Measurements from ENCODE around the gene MICAL3. TPM values are rescaled to one million over a fixed set of nuclear protein-coding genes. Genes with fewer than 3 reads are reported as not detected.

Gene MICAL3
- polyA plus RNA-seq, 3 donors: 0.23 to 0.84 TPM; not detected in 1

DNA sequence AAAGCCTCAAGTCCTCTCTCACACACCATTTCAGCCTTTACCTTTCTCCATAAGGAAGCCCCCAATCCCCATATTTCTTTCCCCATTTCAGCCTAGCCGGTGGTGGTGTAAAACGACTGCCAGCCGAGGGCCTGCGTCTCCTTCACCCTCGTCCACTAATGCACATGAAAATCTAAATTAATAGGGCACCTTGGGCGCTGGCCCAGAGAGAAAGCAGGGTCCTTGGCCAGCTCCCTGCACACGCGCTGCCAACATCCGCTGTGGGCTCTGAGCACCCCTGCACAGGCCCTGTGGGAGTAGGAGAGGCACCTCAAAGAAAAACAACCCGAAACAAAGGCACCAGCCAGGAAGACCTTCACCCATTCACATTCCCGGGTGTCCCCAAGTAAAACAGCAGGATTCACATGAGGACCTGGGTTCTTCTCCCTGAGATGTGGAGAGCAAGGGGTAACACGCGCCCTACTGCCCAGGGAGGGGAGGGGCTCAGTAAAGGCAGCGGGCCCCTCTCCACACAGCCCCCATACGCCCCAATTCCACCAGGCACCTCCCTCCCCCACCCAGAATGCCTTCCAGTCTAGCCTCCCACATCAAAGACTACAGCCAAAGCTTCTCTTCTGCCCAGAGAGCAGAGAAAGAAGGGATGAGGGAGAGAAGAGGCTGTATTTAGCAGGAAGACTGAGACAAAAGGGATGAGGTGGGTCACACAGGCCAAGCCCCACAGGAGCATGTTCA is 79.0 kb downstream of the MICAL3 start:
- no peak overlapping the region for H2AFZ ChIP-seq (ENCODE audit: insufficient read depth, low read depth, low read length, poor library complexity, severe bottlenecking)
- Mint-ChIP-seq H3K9me3 (peaks cover 0 to 3% (median 0%) of the 10 kb centered on the region in 7 donors), H3K27me3 (ENCODE audit: low read depth in 3 of 3) (peaks cover 0 to 3% (median 0%) of the 10 kb centered on the region in 3 donors), H3K36me3 (no peaks in the 10 kb centered on the region), H3K4me1 (no peaks in the 10 kb centered on the region), H3K27ac (no peak overlapping the region), H3K4me3 (no peak overlapping the region)
- no peaks in the 10 kb centered on the region for H4K20me1 ChIP-seq (ENCODE audit: insufficient read depth, low read length)
- TF ChIP-seq, protein P1, sequence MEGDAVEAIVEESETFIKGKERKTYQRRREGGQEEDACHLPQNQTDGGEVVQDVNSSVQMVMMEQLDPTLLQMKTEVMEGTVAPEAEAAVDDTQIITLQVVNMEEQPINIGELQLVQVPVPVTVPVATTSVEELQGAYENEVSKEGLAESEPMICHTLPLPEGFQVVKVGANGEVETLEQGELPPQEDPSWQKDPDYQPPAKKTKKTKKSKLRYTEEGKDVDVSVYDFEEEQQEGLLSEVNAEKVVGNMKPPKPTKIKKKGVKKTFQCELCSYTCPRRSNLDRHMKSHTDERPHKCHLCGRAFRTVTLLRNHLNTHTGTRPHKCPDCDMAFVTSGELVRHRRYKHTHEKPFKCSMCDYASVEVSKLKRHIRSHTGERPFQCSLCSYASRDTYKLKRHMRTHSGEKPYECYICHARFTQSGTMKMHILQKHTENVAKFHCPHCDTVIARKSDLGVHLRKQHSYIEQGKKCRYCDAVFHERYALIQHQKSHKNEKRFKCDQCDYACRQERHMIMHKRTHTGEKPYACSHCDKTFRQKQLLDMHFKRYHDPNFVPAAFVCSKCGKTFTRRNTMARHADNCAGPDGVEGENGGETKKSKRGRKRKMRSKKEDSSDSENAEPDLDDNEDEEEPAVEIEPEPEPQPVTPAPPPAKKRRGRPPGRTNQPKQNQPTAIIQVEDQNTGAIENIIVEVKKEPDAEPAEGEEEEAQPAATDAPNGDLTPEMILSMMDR (IDR thresholded peaks at IDR 0.05): no peak
- H3K9me3 ChIP-seq (replicated peaks in 1 of 2; ENCODE audit: control insufficient read depth in 1 of 2, insufficient read depth in 1 of 2, low read length in 2 of 2): no peaks in the 10 kb centered on the region
- no peak overlapping the region for H3K4me3 ChIP-seq (replicated peaks in 1 of 3; ENCODE audit: low read depth in 2 of 3, low read length in 3 of 3)
- 100% methylated on average over 4 of the region's 15 CpGs for WGBS (ENCODE audit: insufficient coverage)
- no peak overlapping the region for H3K9ac ChIP-seq (ENCODE audit: insufficient read depth, low read length, poor library complexity, severe bottlenecking)
- H3K79me2 ChIP-seq (ENCODE audit: insufficient read depth, low read length): no peaks in the 10 kb centered on the region
- no peaks in the 10 kb centered on the region for H3K4me1 ChIP-seq (ENCODE audit: control insufficient read depth in 1 of 2, insufficient read depth in 2 of 2, low read length in 2 of 2)
- intact Hi-C loops (cut with micrococcal nuclease): no loop called here
- no peak overlapping the region for H3K4me2 ChIP-seq (replicated peaks; ENCODE audit: extremely low read depth, low read length, poor library complexity, severe bottlenecking)
- H3K36me3 ChIP-seq (replicated peaks in 1 of 2; ENCODE audit: control insufficient read depth in 1 of 2, insufficient read depth in 2 of 2, low read length in 2 of 2): no peaks in the 10 kb centered on the region
- H3K27me3 ChIP-seq (ENCODE audit: control insufficient read depth in 2 of 2, insufficient read depth in 2 of 2, low read length in 2 of 2): no peaks in the 10 kb centered on the region
- no peak for DNase-seq
- H3K27ac ChIP-seq (ENCODE audit: low read depth in 1 of 2, low read length in 2 of 2): no peak overlapping the region

DNA sequence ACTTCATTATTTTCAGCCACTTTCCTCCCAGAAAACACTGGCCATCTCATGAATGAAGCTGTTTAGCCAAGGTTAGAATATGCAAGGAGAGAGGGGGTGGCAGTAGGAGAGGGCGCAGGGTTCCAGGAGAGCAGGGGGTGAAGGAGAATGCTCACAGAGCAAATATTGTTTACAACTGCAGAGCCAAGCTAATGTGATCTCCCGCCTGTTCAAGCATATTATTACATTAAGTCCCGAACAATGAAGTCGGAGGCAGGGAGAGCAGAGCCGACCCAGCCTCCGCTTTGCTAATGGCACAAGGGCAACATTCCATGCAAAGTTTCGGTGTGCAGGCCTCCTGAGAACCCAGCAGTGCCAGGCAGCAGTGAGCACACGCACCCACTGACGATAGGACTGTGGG is 80.1 kb downstream of the MICAL3 start:
- intact Hi-C loops (cut with micrococcal nuclease): no loop called here
- H3K9me3 Mint-ChIP-seq: no peaks in the 10 kb centered on the region
- H3K27ac Mint-ChIP-seq: no peak overlapping the region
- H3K36me3 Mint-ChIP-seq: no peaks in the 10 kb centered on the region
- H2AFZ ChIP-seq (ENCODE audit: insufficient read depth, low read depth, low read length, poor library complexity, severe bottlenecking): no peak overlapping the region
- TF ChIP-seq, protein P1 (IDR thresholded peaks at IDR 0.05): no peak
- H3K9me3 ChIP-seq (replicated peaks in 1 of 2; ENCODE audit: control insufficient read depth in 1 of 2, insufficient read depth in 1 of 2, low read length in 2 of 2): no peaks in the 10 kb centered on the region
- H3K79me2 ChIP-seq (ENCODE audit: insufficient read depth, low read length): no peaks in the 10 kb centered on the region
- H3K27me3 Mint-ChIP-seq (ENCODE audit: low read depth in 3 of 3): peaks cover 0 to 3% (median 0%) of the 10 kb centered on the region in 3 donors
- H3K4me3 Mint-ChIP-seq: no peak overlapping the region
- H3K4me3 ChIP-seq (replicated peaks in 1 of 3; ENCODE audit: low read depth in 2 of 3, low read length in 3 of 3): no peak overlapping the region
- H4K20me1 ChIP-seq (ENCODE audit: insufficient read depth, low read length): no peaks in the 10 kb centered on the region
- H3K4me1 ChIP-seq (ENCODE audit: control insufficient read depth in 1 of 2, insufficient read depth in 2 of 2, low read length in 2 of 2): no peaks in the 10 kb centered on the region
- H3K27me3 ChIP-seq (ENCODE audit: control insufficient read depth in 2 of 2, insufficient read depth in 2 of 2, low read length in 2 of 2): no peaks in the 10 kb centered on the region
- no peak overlapping the region for H3K4me2 ChIP-seq (replicated peaks; ENCODE audit: extremely low read depth, low read length, poor library complexity, severe bottlenecking)
- no peaks in the 10 kb centered on the region for H3K36me3 ChIP-seq (replicated peaks in 1 of 2; ENCODE audit: control insufficient read depth in 1 of 2, insufficient read depth in 2 of 2, low read length in 2 of 2)
- no peak overlapping the region for H3K27ac ChIP-seq (ENCODE audit: low read depth in 1 of 2, low read length in 2 of 2)
- DNase-seq: no peak
- H3K9ac ChIP-seq (ENCODE audit: insufficient read depth, low read length, poor library complexity, severe bottlenecking): no peak overlapping the region
- 98% methylated on average over 8 of the region's 9 CpGs for WGBS (ENCODE audit: insufficient coverage)
- H3K4me1 Mint-ChIP-seq: no peaks in the 10 kb centered on the region

Data from CD14-positive monocyte (primary cell).